Fibroblast of villous mesenchyme (primary cell): ENCODE results near the gene MED13L. TPM values are rescaled to one million over a fixed set of nuclear protein-coding genes. Genes with fewer than 3 reads are reported as not detected.

Experiments
- DNase-seq: peaks from one replicate; pipeline ENCODE4 v3.0.0-alpha.2; 2010; ENCODE audit warnings: low read depth
- H3K4me3 ChIP-seq: 2 replicates; pipeline ENCODE4 v1.5.1; 2011; ENCODE audit warnings: low read depth, mild to moderate bottlenecking, low read length
- small RNA-seq: library from RNA; depleted of rRNA; stranded (forward); fragments of <200 nt; gene quantifications from one replicate; pipeline ENCODE3, GENCODE V24; 2012
- total RNA-seq: library from RNA; depleted of rRNA; stranded (reverse); fragments of >200 nt; gene quantifications from 2 replicates; pipeline ENCODE4 v1.2.3, GENCODE V29; 2012
- TF ChIP-seq, protein P1 (sequence below): IDR thresholded peaks from 2 replicates; pipeline ENCODE4 v1.5.1; 2012; ENCODE audit warnings: low read depth, mild to moderate bottlenecking, low read length; ENCODE audit not compliant: insufficient read depth

Gene MED13L
- total RNA-seq, 1 donor, result 189 TPM

DNA sequence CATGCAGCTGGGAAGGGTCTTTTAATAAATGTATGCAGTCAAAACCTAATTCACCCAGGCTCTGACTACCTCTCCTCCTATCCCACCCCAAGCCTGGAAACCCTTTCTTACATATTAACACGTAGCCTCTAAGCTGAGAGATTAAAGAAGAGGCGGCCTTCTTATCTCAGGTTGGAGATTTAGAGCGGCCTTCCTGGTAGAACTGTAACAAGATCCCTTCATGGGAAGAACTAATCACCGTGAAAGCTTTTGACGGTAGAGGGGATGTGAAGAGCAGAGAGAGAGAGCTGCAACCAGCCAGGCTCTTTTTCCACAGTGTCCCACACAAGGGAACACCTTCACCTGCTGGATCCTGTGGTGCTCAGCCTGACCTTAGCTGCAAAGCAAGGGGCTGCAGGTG is 367.4 kb downstream of the MED13L start:
- DNase-seq, result no peak
- TF ChIP-seq, protein P1, sequence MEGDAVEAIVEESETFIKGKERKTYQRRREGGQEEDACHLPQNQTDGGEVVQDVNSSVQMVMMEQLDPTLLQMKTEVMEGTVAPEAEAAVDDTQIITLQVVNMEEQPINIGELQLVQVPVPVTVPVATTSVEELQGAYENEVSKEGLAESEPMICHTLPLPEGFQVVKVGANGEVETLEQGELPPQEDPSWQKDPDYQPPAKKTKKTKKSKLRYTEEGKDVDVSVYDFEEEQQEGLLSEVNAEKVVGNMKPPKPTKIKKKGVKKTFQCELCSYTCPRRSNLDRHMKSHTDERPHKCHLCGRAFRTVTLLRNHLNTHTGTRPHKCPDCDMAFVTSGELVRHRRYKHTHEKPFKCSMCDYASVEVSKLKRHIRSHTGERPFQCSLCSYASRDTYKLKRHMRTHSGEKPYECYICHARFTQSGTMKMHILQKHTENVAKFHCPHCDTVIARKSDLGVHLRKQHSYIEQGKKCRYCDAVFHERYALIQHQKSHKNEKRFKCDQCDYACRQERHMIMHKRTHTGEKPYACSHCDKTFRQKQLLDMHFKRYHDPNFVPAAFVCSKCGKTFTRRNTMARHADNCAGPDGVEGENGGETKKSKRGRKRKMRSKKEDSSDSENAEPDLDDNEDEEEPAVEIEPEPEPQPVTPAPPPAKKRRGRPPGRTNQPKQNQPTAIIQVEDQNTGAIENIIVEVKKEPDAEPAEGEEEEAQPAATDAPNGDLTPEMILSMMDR, result no peak
- H3K4me3 ChIP-seq, result no peak overlapping the region

Small RNA genes within 50 kb of the gene (small RNA-seq; reads per million reads assigned to genes)
- gene MIR620, result not detected
- gene RNU6-1188P, result not detected
- not detected for gene SNRPGP18
